GM19468 (cell line): ENCODE data around the gene CPM.

ENCODE experiments used
- ATAC-seq: cut with Tn5 transposase; IDR thresholded peaks from one replicate; pipeline ENCODE4 v1.9.1; 2021; ENCODE audit warnings: mild to moderate bottlenecking, moderate library complexity, moderate number of reproducible peaks; ENCODE audit not compliant: unreplicated experiment; ENCODE audit errors: extremely low read depth

The CPM gene

DNA sequence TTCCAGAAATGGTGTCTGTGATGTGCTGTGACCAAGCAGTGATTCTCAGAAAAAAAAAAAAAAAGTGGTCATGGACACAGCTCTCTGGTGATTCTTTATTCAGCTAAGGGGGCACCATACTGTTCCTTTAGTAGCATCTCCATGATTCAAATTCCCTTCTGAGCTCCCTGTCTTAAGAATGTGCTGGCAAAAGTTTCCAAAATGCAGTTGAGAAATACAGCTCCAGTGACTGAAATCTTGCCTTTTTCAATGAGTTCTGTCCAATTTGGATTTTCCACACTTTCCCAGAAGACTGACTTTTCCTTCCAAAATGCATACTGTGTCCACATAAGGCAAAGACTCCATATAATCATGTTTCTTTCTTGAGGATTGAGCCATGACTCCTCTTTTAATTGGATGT lies 24.3 kb upstream of the CPM start:
- no peak for ATAC-seq

DNA sequence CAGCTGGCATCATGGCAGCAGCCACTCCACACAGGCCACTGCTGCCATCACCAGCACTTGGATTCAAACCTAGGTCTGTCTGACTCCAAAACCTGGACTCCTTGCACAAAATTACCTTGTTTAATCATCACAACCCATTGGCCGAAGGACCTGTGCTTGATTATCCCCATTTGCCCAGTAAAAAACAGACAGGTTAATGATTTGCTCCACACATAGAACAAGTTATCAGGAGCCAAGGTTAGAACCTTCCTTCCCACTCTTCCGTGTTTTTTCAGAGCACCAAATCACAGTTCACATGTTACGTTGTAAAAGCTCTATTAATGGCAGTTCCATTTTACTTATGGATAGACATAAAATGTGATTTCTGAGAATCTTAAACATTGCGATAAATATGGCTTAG lies 23.5 kb upstream of the CPM start:
- ATAC-seq: no peak

DNA sequence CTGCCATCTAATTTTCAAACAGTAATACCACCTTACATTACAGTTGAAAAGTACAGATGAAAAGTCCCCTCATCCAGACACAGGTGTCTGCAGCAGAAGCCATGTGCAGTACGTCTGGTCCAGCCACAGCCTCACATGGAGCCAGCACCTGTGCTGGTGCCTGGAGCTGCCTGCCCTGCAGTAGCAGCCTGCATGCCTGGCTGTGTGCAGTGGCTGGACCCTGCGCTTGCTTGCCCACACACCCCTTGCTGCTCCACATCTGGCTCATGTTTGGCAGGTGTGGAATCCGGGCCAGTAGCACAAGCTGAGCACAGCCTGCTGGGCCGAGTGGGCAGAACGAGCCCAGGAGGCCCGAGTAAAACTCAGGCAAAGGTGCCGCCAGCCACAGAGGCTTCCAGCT lies 21.8 kb upstream of the CPM start:
- no peak for ATAC-seq

DNA sequence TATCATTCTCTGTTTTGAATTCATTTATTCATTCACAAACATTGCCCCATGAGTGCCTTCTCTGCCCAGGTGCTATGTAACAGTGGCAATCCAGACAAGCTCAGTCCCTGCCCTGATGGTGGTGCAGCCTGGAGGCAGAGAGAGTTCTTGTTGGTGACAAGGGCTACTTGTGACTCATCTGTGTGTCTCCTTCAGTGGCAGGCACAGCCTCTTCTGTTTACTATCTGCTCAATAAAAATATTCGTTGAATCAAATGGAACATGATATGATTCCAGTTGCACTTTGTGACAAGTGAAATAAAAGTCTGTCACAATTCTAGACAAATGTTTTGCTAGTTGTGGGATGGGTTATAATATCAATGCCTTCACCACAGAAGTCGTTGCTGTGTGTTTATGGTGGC lies 20.6 kb upstream of the CPM start:
- no peak for ATAC-seq

DNA sequence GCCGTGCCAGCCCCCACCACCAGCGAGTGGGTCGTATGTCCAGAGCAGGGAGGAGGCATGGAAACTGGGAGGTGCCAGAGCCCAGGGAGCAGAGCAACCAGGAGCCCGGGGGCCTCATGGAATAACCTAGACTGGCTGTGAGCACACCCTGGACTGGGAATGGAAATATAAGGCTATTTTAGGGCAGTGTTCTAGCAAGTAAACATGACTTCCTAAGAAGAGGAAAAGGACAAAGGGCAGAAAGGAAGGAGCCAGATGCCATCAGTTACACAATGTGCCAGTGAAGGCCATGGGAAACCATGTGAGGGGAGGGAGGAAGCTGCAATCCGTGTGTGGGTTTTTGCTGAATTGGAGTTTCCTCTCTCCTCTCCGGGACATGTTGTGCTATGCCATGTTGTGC lies 18.7 kb upstream of the CPM start:
- no peak for ATAC-seq

DNA sequence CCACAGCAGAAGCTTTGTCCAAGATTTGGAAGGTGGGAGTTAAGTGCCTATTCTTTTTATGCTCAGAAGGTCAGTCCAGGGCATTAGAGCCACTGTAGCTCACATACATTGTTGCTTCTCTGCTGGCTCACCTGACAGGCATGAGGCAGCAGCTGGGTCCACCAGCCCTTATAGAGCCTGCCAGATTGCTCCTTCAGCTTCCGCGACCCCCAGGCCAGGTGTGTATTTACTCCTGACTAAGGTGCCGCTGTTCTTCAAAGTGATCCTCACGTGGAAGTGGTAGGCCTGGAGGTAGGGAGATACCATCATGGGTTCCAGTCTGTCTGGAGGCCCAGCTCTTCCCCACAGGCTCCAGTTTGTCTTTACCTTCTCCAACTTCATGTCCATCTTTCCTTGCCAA lies 17.5 kb upstream of the CPM start:
- ATAC-seq: no peak

DNA sequence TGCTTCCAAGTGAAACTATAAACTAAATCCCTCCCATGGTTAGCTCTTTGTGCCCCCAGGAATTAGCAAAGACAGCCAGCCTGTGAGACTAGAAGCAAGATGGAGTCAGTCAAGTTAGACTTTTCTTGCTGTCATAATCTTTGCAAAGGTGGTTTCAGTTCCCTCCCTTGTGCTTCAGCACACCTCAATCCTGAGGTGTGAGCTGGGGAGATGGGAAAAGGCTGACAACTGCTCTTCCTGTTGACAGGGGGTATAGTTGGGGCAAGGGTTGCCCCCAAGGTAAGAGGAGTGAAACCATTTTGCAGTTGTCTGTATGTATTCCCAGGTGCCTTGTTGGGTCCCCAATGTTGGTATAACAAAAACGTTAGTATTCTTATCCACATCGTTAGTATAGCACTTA lies 12.3 kb upstream of the CPM start:
- ATAC-seq: no peak

DNA sequence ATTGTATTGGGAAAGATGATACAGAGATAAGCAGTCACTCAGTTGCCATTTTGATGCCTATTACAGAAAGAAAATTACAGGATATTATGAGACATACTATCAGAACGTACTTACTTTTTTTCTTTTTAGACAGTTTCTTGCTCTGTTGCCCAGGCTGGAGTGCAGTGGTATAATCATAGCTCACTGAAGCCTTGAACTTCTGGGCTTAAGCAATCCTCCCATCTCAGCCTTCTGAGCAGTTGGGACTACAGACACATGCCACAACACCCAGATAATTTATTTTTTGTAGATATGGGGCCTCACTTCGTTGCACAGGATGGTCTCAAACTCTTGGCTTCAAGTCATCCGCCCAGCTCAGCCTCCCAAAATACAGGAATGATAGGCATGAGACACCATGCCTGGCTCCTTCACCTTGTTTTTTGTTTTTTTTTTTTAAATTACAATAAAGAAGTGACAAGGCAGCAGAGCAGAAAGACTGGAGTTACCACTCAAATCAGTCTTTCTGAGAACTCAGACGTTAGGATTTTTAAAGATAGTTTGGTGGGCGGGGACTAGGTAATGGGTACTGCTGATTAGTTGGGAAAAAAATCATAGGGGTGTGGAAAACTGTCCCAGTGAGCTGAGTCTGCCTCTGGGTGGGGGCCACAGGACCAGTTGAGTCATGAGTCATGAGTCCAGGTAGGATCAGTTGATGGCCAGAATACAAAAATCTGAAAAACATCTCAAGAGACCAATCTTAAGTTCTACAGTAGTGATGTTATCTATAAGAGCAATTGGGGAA lies 11.5 kb upstream of the CPM start:
- ATAC-seq: no peak

DNA sequence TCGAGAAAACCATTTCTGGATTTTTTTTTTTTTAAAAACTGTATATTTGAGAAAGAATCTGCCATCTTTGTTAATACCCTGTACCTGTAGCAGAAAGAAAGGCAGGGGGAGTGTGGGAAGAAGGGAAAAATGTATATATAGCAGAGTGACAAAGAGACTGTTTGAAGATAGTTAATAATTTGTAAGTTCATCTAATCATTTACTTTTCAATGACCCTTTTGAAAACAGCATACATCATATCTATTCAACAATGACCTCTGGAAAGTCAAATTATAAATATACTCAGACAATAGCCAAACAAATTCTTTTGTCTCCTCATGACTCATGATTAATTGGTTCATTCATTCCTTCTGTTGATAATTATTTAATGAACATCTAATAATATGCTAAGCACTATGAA lies 10.9 kb upstream of the CPM start:
- no peak for ATAC-seq

DNA sequence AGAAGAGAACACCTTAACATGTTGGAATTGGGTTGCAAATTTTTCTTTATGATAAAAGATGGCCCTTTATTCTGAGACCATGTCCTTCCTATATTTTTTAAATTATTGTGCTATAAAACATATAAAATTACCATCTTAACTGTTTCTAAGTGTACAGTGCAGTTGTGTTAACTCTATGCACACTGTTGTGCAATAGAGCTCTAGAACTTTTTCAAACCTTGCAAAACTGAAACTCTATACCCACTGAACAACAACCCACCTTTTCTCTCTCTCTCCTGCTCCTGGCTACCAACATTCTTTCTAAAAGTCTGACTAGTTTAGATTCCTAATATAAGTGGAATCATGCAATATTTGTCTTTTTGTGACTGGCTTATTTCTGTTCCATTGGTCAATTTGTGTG lies 7.8 kb upstream of the CPM start:
- ATAC-seq: no peak

DNA sequence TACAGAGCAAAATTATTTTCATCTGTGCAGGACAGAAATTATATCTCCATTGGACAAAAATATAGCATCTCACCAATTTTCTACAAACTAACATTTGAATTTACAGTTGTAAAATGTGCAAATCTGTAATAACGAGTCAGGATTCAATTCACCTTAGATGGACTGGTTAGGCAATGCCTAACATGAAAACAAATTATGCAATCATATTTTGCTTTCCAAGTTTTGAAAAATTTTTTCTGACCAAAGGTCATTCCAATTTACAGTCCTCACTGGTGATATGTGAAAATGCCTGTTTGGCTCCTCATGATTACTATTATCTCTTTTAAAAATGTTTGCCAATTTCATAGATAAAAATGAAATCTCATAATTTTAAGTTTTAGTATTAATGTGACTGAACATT lies 6.5 kb upstream of the CPM start:
- ATAC-seq: no peak

DNA sequence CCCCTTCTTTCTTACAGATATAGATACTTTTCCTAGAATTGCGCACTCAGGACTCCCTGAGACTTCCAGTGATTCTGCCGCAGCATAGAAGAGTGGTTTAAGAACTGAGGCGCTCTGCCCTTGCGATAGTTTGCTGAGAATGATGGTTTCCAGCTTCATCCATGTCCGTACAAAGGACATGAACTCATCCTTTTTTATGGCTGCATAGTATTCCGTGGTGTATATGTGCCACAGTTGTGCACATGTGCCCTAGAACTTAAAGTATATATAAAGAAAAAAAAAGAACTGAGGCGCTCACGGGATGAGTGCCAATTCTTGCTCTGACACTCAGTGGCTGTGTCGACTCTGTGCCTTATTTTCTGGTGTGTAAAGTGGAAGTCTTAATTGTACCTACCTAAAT lies 1.4 kb upstream of the CPM start:
- ATAC-seq: no peak

DNA sequence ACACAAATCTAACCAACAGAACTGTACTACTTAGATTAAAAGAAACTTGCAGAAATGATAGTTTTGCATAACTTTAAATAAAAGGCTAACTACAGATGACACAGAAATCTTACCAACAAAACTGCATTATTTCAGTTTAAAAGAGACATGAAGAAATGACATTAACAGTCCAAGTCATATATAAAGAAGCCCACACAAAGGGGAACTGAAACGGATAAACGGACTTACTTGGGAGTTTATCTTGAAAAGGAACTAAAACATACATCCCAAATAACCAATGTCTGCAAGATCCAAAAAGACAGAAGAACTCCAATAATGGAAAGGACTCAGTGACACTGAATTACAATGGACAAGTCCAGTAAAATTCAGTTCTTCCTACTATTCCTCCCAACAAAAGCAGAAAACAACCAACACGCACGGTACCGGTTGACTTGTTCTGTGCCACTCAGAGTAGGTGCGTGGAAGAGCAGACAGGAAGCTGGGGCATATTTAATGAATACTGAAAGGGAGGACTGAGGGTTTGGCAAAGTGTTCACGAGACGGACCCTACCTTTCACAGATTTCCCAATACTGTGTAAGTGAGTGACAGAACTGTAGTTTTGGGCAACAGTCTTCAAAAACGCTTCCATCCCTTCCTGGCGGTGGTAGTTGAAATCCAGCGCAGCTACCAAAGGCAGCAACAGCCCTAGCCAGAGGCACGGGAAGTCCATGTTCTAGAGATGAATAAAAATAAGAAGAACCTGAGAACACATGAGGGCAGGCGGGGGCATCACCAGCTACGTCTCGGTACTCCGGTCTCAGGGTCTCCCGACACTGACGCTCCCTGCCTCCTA lies 627 bp downstream of the CPM start:
- peak; percentile 11 for ATAC-seq

DNA sequence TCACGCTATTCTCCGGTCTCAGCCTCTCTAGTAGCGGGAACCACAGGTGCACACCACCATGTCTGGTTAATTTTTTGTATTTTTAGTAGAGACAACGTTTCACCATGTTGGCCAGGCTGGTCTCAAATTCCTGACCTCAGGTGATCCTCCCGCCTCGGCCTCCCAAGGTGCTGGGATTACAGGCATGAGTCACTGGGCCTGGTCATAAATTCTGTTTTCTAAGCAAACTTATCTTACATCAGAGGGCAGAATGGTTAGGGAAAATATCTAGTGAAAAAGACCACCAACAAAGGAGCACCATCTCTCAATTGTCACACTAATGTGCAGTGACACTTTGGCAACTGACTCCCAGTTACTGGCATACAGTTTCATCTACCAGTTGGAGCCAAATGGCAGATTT lies 2.8 kb downstream of the CPM start:
- no peak for ATAC-seq

DNA sequence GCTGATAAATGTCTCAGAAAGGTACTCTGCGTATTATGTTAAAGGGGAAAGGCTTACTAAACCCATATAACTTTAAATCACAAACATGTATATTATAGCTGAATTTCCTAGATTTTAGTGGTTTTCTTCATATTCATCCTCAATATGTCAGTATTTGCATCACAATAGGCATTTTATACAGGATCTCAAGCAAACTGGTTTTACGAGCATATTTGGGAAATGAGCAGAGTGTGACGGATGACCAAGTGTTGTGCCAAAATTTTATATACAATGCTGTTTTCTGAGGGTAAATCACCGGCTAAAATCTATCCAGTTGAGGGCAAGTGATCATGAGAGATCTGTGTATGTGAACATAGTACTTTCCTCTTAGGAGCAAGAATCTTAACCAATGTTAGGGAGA lies 8.4 kb downstream of the CPM start:
- no peak for ATAC-seq

DNA sequence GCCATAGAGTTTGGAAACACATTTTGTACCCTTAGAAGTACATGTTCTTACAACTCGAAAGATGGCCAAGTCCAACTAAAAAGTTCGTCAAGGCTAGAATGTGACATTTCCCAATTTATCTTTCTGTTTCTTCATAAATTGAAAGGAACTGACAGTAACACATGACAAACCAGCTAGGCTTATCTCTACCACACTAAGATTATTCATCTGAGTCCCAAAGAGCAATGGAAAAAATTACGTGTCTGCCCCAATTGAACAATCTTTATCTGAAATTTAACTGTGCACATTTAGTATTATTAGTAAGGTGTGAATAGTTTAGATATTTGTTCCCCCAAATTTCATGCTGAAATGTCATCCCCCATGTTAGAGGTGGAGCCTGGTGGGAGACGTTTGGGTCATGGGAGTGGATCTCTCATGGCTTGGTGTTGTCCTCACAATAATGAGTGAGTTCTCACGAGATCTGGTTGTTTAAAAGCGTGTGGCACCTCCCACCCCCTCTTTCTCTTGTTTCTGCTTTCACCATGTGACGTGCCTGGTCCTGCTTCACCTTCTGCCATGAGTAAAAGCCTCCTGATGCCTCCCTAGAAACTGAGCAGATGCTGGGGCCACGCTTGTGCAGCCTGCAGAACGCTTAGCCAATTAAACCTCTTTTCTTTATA lies 13.3 kb downstream of the CPM start:
- ATAC-seq: no peak

DNA sequence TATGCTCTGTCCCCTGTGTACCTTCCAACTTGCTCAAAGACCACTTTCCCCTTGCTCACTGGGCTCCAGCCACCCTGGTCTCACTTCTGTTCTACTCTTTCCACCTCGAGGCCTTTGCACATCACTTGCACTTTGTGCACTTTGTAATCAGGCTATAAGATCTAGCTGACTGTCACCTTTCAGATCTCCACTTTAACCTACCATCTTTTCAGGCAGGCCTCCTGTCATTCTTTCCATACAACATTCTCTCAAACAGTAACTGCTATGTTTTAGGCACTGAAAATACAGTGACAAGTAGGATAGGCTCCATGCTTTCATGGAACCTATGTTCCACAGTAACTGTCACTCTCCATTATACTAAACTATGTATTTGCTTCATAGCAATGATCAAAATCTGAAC lies 14.0 kb downstream of the CPM start:
- no peak for ATAC-seq

DNA sequence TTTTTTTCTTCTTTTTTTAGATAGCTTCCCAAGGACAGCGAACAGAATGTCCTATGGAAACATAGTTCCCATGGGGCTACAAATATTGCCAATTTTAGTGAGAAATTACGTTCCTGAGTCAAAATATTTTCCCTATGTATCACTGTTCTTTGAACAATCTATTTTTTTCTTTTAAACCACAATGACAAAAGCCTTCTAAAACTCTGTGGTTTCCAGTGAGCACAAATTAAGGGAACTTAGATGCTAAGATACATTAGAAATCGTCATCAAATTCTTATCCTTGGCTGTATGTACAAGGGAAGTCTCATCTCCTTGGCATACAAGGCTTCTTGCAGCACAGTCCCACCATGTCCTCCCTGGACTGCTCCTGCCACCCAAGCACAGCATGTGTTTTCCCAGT lies 17.9 kb downstream of the CPM start:
- no peak for ATAC-seq

DNA sequence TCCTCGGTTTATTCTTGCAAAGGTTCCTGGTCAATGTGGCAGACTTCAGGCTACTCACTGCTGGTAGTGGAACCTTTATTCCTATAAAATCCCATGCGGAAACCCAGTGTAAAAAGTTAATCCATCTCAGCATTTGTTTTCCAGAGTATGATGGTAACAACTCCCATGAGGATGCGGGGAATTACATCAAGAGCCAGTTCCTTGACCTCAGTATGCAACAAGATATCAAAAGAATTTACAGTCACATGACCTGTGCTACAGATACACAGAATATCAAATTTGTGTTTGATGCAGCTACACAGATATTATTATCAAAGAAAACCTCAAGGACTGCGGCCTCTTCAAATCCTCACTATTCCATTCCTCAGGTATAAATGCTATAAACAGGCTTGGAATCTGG lies 19.3 kb downstream of the CPM start:
- ATAC-seq: no peak

DNA sequence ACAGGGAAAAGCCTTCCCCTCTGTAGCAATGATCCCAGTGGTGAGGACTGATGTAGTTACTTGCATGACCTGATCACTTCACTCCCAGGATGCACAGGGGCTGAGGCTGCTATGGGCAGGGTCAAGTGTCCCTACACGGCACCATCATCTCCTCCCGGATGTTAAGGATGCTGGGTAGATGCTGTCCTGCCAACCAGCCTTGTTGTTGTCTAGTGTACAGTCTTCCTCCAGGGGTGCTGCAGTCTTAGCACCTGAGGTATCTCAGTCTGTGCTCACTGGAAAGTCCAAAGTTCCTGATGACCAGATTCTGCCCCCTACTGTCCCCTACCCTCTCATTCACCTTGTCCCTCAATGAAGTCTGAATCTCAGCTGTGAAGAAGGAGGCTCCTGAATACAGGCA lies 20.1 kb downstream of the CPM start:
- ATAC-seq: no peak

DNA sequence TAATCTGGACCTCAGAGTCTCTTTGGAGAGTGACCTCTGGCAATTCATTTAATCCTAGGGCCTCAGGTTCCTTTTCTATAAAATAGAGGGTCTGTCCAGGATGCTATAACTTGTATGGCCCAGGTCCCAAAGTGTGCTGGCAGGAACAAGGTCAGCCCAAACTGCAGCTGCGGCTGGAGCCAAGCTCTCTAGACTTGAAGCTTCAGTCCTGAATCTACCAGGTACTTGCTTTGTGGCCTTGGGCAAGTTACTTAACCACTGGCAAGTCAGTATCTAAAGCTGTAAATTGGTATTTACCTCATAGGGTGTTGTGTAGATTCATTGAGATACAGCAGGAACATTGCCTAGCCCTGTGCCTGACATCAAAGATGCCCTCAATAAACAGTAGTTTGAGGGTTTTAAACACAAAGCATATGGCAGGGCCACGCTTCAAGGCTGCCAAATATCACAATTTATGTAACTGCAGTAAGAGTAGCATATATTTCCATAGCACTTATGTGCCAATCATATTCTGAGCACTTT lies 21.7 kb downstream of the CPM start:
- ATAC-seq: no peak
